Psoas muscle (tissue), 8 donors: Measurements from ENCODE around the gene TOMM6. TPM values are rescaled to one million over a fixed set of nuclear protein-coding genes. Genes with fewer than 3 reads are reported as not detected.

Source experiments
- ATAC-seq, 4 donors: fragments of 200-7000 bp; cut with Tn5 transposase; one replicate each; pipeline ENCODE4 v1.9.1; 2020; ENCODE audit warnings: moderate library complexity in 3 of 4, mild to moderate bottlenecking in 2 of 4
- DNase-seq, 2 donors: peaks; one replicate each; pipeline ENCODE4 v3.0.0-alpha.2; 2020
- H3K27ac ChIP-seq: fragments of 200-600 bp; one replicate; pipeline ENCODE4 v1.8.0; 2022
- H3K27me3 ChIP-seq, 3 donors: fragments of 200-600 bp in 1 of 3; one replicate each; pipeline versions ENCODE4 v1.6.1 to v1.8.0; 2013 to 2022; ENCODE audit warnings: low read length in 2 of 3, mild to moderate bottlenecking in 2 of 3, moderate library complexity in 1 of 3; ENCODE audit not compliant: insufficient read depth in 3 of 3
- H3K36me3 ChIP-seq, 2 donors: fragments of 200-600 bp in 1 of 2; one replicate each; pipeline versions ENCODE4 v1.6.1 to v1.8.0; 2013 to 2022; ENCODE audit warnings: low read depth in 1 of 2, mild to moderate bottlenecking in 1 of 2, moderate library complexity in 1 of 2; ENCODE audit not compliant: insufficient read depth in 1 of 2
- H3K4me1 ChIP-seq: fragments of 200-600 bp; one replicate; pipeline ENCODE4 v1.8.0; 2022
- H3K4me3 ChIP-seq: fragments of 200-600 bp; one replicate; pipeline ENCODE4 v1.8.0; 2022; ENCODE audit warnings: mild to moderate bottlenecking
- H3K9me3 ChIP-seq: fragments of 200-600 bp; one replicate; pipeline ENCODE4 v1.8.0; 2022
- CTCF ChIP-seq: fragments of 200-600 bp; IDR thresholded peaks from one replicate; pipeline ENCODE4 v1.8.0; 2022; ENCODE audit warnings: antibody characterized with exemption
- WGBS, 3 donors: extraction: QIAGEN DNeasy Blood & Tissue Kit; methylation state at CpG; one replicate each; pipeline versions ENCODE4 v1.1.6 to v1.1.7; 2013; 5-methylcytosine and 5-hydroxymethylcytosine counted together
- intact Hi-C, 2 donors: fragments of 100-400 bp; cut with DNase I; formaldehyde crosslinking; loops; one replicate each; pipeline versions ENCODE4 v1.11.0 to v1.14.2; 2022
- polyA plus RNA-seq, 3 donors: library from polyadenylated mRNA; stranded (reverse); fragments of 200-250 nt; gene quantifications; one replicate each; pipeline ENCODE4 v1.2.3, GENCODE V29; 2013
- total RNA-seq, 4 donors: library from RNA; stranded (reverse); fragmentation: NEBNext Ultra II Directional in 2 of 4; extraction: Animal tissue kit (Norgen Biotek cat#: 25700) in 2 of 4; gene quantifications; one replicate each; pipeline versions ENCODE4 v1.2.1 to v1.2.4, GENCODE V29; 2021 to 2023
- donor health status: healthy with polysubstance abuse.
- donor health status: DM: no; HTN: no; CAD: no; lungs with moderate emphysema.
- donor health status: Bipolar disorder and iron deficiency.
- donor health status: healthy.
- donor health status: DM: yes; HTN: yes; CAD: no.
- donor health status: DM: no; HTN: no; CAD: no.
- donor health status: DM: no; HTN: no; CAD: no.
- donor health status: DM: yes; HTN: yes; CAD: no.

The TOMM6 gene
- total and polyA plus RNA-seq, 7 donors = 156 to 403 (median 181) TPM

GRCh38 chr6:41747256-41748101 lies 40.0 kb upstream of the TOMM6 start, which contains the start of gene PGC:
Gene PGC (minus strand): TSS chr6:41747397. CDS start chr6:41747334, 63 bp downstream.
- 88 to 92% (median 90%) methylated on average over 15 of the region's 15 CpGs for WGBS, 3 donors
- no peak within 1 kb of the TSS for H3K4me3 ChIP-seq
- no peaks in the 10 kb centered on the region for H3K9me3 ChIP-seq
- no peaks in the 10 kb centered on the region for H3K36me3 ChIP-seq
- TF ChIP-seq CTCF = no peak
- no peak for ATAC-seq
- no peak within 1 kb of the TSS for H3K27ac ChIP-seq
- intact Hi-C loops = loop anchor here in 1 of 2 donors (10.0 kb wide), 1 partner anchor 1633 kb away; no protein-coding TSS in a partner anchor
- no peak for DNase-seq
- H3K27me3 ChIP-seq = no peaks in the 10 kb centered on the region
- H3K4me1 ChIP-seq = no peaks in the 10 kb centered on the region

GRCh38 chr6:41748102-41748477 lies 39.4 kb upstream of the TOMM6 start:
- DNase-seq = no peak
- H3K36me3 ChIP-seq = no peaks in the 10 kb centered on the region
- no peaks in the 10 kb centered on the region for H3K4me1 ChIP-seq
- H3K9me3 ChIP-seq = no peaks in the 10 kb centered on the region
- H3K27ac ChIP-seq = no peak overlapping the region
- 88 to 96% (median 94%) methylated on average over 6 of the region's 6 CpGs for WGBS, 3 donors
- H3K27me3 ChIP-seq = no peaks in the 10 kb centered on the region
- intact Hi-C loops = loop anchor here in 1 of 2 donors (10.0 kb wide), 1 partner anchor 1633 kb away; no protein-coding TSS in a partner anchor
- no peak for TF ChIP-seq CTCF
- no peak overlapping the region for H3K4me3 ChIP-seq
- ATAC-seq = no peak

GRCh38 chr6:41748542-41748941 lies 39.0 kb upstream of the TOMM6 start:
- TF ChIP-seq CTCF = no peak
- no peak for DNase-seq
- WGBS, 3 donors = 72 to 78% (median 77%) methylated on average over 3 of the region's 3 CpGs
- intact Hi-C loops = loop anchor here in 1 of 2 donors (10.0 kb wide), 1 partner anchor 1634 kb away; no protein-coding TSS in a partner anchor
- Histone ChIP-seq H3K27me3 (no peaks in the 10 kb centered on the region), H3K4me1 (no peaks in the 10 kb centered on the region), H3K9me3 (no peaks in the 10 kb centered on the region), H3K4me3 (no peak overlapping the region), H3K36me3 (no peaks in the 10 kb centered on the region), H3K27ac (no peak overlapping the region)
- ATAC-seq = no peak

GRCh38 chr6:41750374-41750773 lies 37.1 kb upstream of the TOMM6 start:
- ATAC-seq = no peak
- intact Hi-C loops = no loop called here
- Histone ChIP-seq H3K27me3 (no peaks in the 10 kb centered on the region), H3K36me3 (no peaks in the 10 kb centered on the region), H3K9me3 (no peaks in the 10 kb centered on the region), H3K4me1 (no peaks in the 10 kb centered on the region), H3K27ac (no peak overlapping the region), H3K4me3 (no peak overlapping the region)
- TF ChIP-seq CTCF = no peak
- 95 to 98% (median 96%) methylated on average over 3 of the region's 3 CpGs for WGBS, 3 donors
- no peak for DNase-seq
